Astrocyte (in vitro differentiated cells and primary cell): ENCODE measurements around the gene AK8.

Source experiments
- EZH2 ChIP-seq: IDR thresholded peaks from 2 replicates; pipeline ENCODE4 v1.6.1; 2012; ENCODE audit warnings: mild to moderate bottlenecking, low read length, inconsistent platforms; ENCODE audit not compliant: insufficient read depth
- TF ChIP-seq, protein P1 (sequence below): IDR thresholded peaks from 2 replicates; pipeline ENCODE4 v1.5.1; 2011; ENCODE audit warnings: low read depth, mild to moderate bottlenecking, inconsistent platforms, low read length, moderate library complexity; ENCODE audit not compliant: insufficient read depth

- TF ChIP-seq, protein P1, sequence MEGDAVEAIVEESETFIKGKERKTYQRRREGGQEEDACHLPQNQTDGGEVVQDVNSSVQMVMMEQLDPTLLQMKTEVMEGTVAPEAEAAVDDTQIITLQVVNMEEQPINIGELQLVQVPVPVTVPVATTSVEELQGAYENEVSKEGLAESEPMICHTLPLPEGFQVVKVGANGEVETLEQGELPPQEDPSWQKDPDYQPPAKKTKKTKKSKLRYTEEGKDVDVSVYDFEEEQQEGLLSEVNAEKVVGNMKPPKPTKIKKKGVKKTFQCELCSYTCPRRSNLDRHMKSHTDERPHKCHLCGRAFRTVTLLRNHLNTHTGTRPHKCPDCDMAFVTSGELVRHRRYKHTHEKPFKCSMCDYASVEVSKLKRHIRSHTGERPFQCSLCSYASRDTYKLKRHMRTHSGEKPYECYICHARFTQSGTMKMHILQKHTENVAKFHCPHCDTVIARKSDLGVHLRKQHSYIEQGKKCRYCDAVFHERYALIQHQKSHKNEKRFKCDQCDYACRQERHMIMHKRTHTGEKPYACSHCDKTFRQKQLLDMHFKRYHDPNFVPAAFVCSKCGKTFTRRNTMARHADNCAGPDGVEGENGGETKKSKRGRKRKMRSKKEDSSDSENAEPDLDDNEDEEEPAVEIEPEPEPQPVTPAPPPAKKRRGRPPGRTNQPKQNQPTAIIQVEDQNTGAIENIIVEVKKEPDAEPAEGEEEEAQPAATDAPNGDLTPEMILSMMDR, result no peak
- TF ChIP-seq EZH2, result no peak
Measured at GRCh38 chr9:132794730-132795380, 83.2 kb downstream of the AK8 start.
